IMR-90 (cell line): Measurements from ENCODE around the gene IL17A. TPM values are rescaled to one million over a fixed set of nuclear protein-coding genes. Genes with fewer than 3 reads are reported as not detected.

ENCODE experiments used
- ATAC-seq: fragments of 200-7000 bp; cut with Tn5 transposase; 2 replicates; pipeline ENCODE4 v1.9.1; 2020; ENCODE audit warnings: low read depth, mild to moderate bottlenecking, moderate library complexity
- Bru-seq: library from RNA; stranded (reverse); fragments of 400-500 nt; gene quantifications from one replicate; lab custom pipeline; 2021; lab: Mats Ljungman, UMichigan
- BruChase-seq, 2 experiments: library from RNA; stranded (reverse); fragments of 400-500 nt; gene quantifications; one replicate each; lab custom pipeline; 2021; lab: Mats Ljungman, UMichigan
- BruUV-seq: library from RNA; stranded (reverse); fragments of 400-500 nt; replicated peaks from 2 replicates; lab custom pipeline; 2021; lab: Mats Ljungman, UMichigan
- CTCF ChIA-PET: fragments of 300-600 bp; formaldehyde crosslinking; extraction: SDS; loops from one replicate; lab custom pipeline; 2021; ENCODE audit warnings: antibody characterized with exemption; lab: Yijun Ruan, JAX
- POLR2A ChIA-PET: fragments of 300-600 bp; sonication (Branson Sonifier 250); formaldehyde crosslinking; loops from one replicate; lab custom pipeline; 2022; ENCODE audit warnings: antibody characterized with exemption; ENCODE audit not compliant: unreplicated experiment; lab: Charles Lee
- DNase-seq: peaks from one replicate; pipeline ENCODE4 v3.0.0; 2013
- H2AFZ ChIP-seq: replicated peaks from 2 replicates; pipeline ENCODE3; 2013; ENCODE audit warnings: low read length, mild to moderate bottlenecking; ENCODE audit not compliant: poor library complexity
- H2AK5ac ChIP-seq: 2 replicates; pipeline ENCODE4 v1.6.1; 2013; ENCODE audit warnings: low read depth, low read length, inconsistent platforms
- H2AK9ac ChIP-seq: replicated peaks from 2 replicates; pipeline ENCODE3; 2013; ENCODE audit warnings: mild to moderate bottlenecking, low read depth, low read length, moderate library complexity; ENCODE audit not compliant: poor library complexity
- H2BK120ac ChIP-seq: 2 replicates; pipeline ENCODE4 v1.6.1; 2013; ENCODE audit warnings: low read depth, low read length, inconsistent platforms
- H2BK15ac ChIP-seq: 3 replicates; pipeline ENCODE4 v1.6.1; 2013; ENCODE audit warnings: low read depth, low read length, inconsistent platforms
- H2BK20ac ChIP-seq: 2 replicates; pipeline ENCODE4 v1.6.1; 2013; ENCODE audit warnings: low read depth, mild to moderate bottlenecking, inconsistent platforms, low read length, moderate library complexity
- H2BK5ac ChIP-seq: 2 replicates; pipeline ENCODE4 v1.6.1; 2013; ENCODE audit warnings: mild to moderate bottlenecking, low read depth, low read length, inconsistent platforms; ENCODE audit not compliant: poor library complexity, severe bottlenecking
- H3K14ac ChIP-seq: replicated peaks from 2 replicates; pipeline ENCODE4 v1.6.1; 2013; ENCODE audit warnings: low read depth, low read length, inconsistent platforms
- H3K18ac ChIP-seq: 2 replicates; pipeline ENCODE4 v1.6.1; 2013; ENCODE audit warnings: low read depth, low read length, control low read depth
- H3K23ac ChIP-seq: 2 replicates; pipeline ENCODE4 v1.6.1; 2013; ENCODE audit warnings: low read depth, low read length, inconsistent platforms
- H3K27ac ChIP-seq: 2 replicates; pipeline ENCODE4 v1.5.1; 2013; ENCODE audit warnings: mild to moderate bottlenecking, control low read depth, low read length; ENCODE audit not compliant: insufficient read depth
- H3K27me3 ChIP-seq: 2 replicates; pipeline ENCODE4 v1.6.1; 2013; ENCODE audit warnings: low read length; ENCODE audit not compliant: control insufficient read depth, insufficient read depth
- H3K36me3 ChIP-seq: 2 replicates; pipeline ENCODE4 v1.6.1; 2013; ENCODE audit warnings: low read length, mixed read lengths; ENCODE audit not compliant: control insufficient read depth, insufficient read depth
- H3K4ac ChIP-seq: 2 replicates; pipeline ENCODE4 v1.6.1; 2013; ENCODE audit warnings: low read depth, low read length, inconsistent platforms
- H3K4me1 ChIP-seq: 2 replicates; pipeline ENCODE4 v1.6.1; 2013; ENCODE audit warnings: low read length, mixed read lengths; ENCODE audit not compliant: control insufficient read depth, insufficient read depth
- H3K4me2 ChIP-seq: 2 replicates; pipeline ENCODE4 v1.6.1; 2013; ENCODE audit warnings: low read depth, mild to moderate bottlenecking, control low read depth, low read length, moderate library complexity
- H3K4me3 ChIP-seq: 2 replicates; pipeline ENCODE4 v1.5.1; 2013; ENCODE audit warnings: low read depth, mild to moderate bottlenecking, control low read depth, low read length, moderate library complexity; ENCODE audit not compliant: insufficient read depth
- H3K56ac ChIP-seq: 2 replicates; pipeline ENCODE4 v1.6.1; 2013; ENCODE audit warnings: low read length, inconsistent platforms; ENCODE audit not compliant: insufficient read depth; ENCODE audit errors: extremely low read depth
- H3K79me1 ChIP-seq, 2 experiments: 2 replicates each; pipeline ENCODE4 v1.6.1; 2013; ENCODE audit warnings: low read length in 2 of 2, inconsistent platforms in 1 of 2, low read depth in 1 of 2
- H3K9ac ChIP-seq: 2 replicates; pipeline ENCODE4 v1.6.1; 2013; ENCODE audit warnings: low read depth, low read length, control low read depth
- H3K9me1 ChIP-seq: 2 replicates; pipeline ENCODE4 v1.6.1; 2013; ENCODE audit warnings: low read length, inconsistent platforms; ENCODE audit not compliant: insufficient read depth
- H3K9me3 ChIP-seq: 2 replicates; pipeline ENCODE4 v1.6.1; 2013; ENCODE audit warnings: low read length; ENCODE audit not compliant: control insufficient read depth, insufficient read depth
- H4K20me1 ChIP-seq: 2 replicates; pipeline ENCODE4 v1.6.1; 2013; ENCODE audit warnings: low read length, inconsistent platforms; ENCODE audit not compliant: insufficient read depth
- H4K5ac ChIP-seq: 2 replicates; pipeline ENCODE4 v1.6.1; 2013; ENCODE audit warnings: mild to moderate bottlenecking, low read depth, low read length, control low read depth
- H4K8ac ChIP-seq, 2 experiments: 2 replicates each; pipeline ENCODE4 v1.6.1; 2013; ENCODE audit warnings: low read depth in 2 of 2, low read length in 2 of 2, control low read depth in 1 of 2, inconsistent platforms in 1 of 2
- H4K91ac ChIP-seq: 2 replicates; pipeline ENCODE4 v1.6.1; 2013; ENCODE audit warnings: low read depth, low read length, inconsistent platforms; ENCODE audit not compliant: insufficient read depth
- BHLHE40 ChIP-seq: fragments of 150-350 bp; IDR thresholded peaks from 2 replicates; pipeline ENCODE4 v1.6.1; 2016; ENCODE audit warnings: mild to moderate bottlenecking, low read depth, low read length
- CEBPB ChIP-seq: IDR thresholded peaks from 2 replicates; pipeline ENCODE4 v1.6.1; 2012; ENCODE audit warnings: low read depth, low read length, improper control_type of control experiment
- MAFK ChIP-seq: IDR thresholded peaks from 2 replicates; pipeline ENCODE4 v1.6.1; 2012; ENCODE audit warnings: low read depth, low read length, improper control_type of control experiment
- MAZ ChIP-seq: IDR thresholded peaks from 2 replicates; pipeline ENCODE4 v1.6.1; 2012; ENCODE audit warnings: low read depth, mild to moderate bottlenecking, low read length, improper control_type of control experiment, moderate library complexity, borderline replicate concordance
- MXI1 ChIP-seq: IDR thresholded peaks from 2 replicates; pipeline ENCODE4 v1.6.1; 2012; ENCODE audit warnings: low read depth, mild to moderate bottlenecking, low read length, moderate library complexity, borderline replicate concordance
- POLR2A ChIP-seq: IDR thresholded peaks from 2 replicates; pipeline ENCODE4 v1.6.1; 2012; ENCODE audit warnings: mild to moderate bottlenecking, low read depth, low read length
- RAD21 ChIP-seq: IDR thresholded peaks from 2 replicates; pipeline ENCODE4 v1.6.1; 2012; ENCODE audit warnings: low read length, improper control_type of control experiment
- WGBS, 2 experiments: methylation state at CpG; one replicate each; pipeline versions ENCODE4 v1.1.5 to v1.1.7; 2013; ENCODE audit warnings: missing lambda C conversion rate in 2 of 2; ENCODE audit not compliant: insufficient read length in 1 of 2; ENCODE audit errors: extremely low coverage in 2 of 2; 5-methylcytosine and 5-hydroxymethylcytosine counted together
- dilution Hi-C: fragments of 300-500 bp; cut with HindIII; formaldehyde crosslinking; loops from one replicate; pipeline ENCODE4 v1.14.3; 2018; ENCODE audit warnings: low sequenced_read_pairs; ENCODE audit not compliant: unreplicated experiment
- in situ Hi-C: fragments of 300-500 bp; cut with MboI; formaldehyde crosslinking; loops from 3 replicates; pipeline ENCODE4 v1.14.3; 2019; ENCODE audit warnings: low sequenced_read_pairs, inconsistent platforms, mixed read lengths
- intact Hi-C: fragments of 100-400 bp; cut with micrococcal nuclease; formaldehyde crosslinking; loops from 2 replicates; pipeline ENCODE4 v1.10.0; 2022
- long read RNA-seq: library from polyadenylated mRNA; unstranded; transcript quantifications from one replicate; pipeline ENCODE4 v2.0.0, GENCODE V29; 2021; ENCODE audit not compliant: unreplicated experiment
- polyA plus RNA-seq, 3 experiments: library from polyadenylated mRNA; depleted of rRNA; stranded (reverse); fragments of >200 nt; gene quantifications; 2 replicates each; pipeline ENCODE4 v1.2.3, GENCODE V29; 2012; ENCODE audit warnings: low replicate concordance in 1 of 3
- total RNA-seq: library from RNA; depleted of rRNA; stranded (reverse); fragments of >200 nt; gene quantifications from 2 replicates; pipeline ENCODE4 v1.2.3, GENCODE V29; 2012; rRNA removed
- TF ChIP-seq, protein P1 (sequence below): conservative IDR thresholded peaks from 2 replicates; pipeline ENCODE4 v1.5.1; 2012; ENCODE audit warnings: mild to moderate bottlenecking, low read depth, low read length, improper control_type of control experiment
- TF ChIP-seq, protein P2 (sequence below): fragments of 150-350 bp; IDR thresholded peaks from 2 replicates; pipeline ENCODE4 v1.6.1; 2017; ENCODE audit warnings: mild to moderate bottlenecking, antibody characterized with exemption, low read length, low read depth

The IL17A gene
- total RNA-seq = not detected in 2 replicates
- not detected in 2 replicates for polyA plus RNA-seq (2012; rRNA removed)
- polyA plus RNA-seq (2012; cell fraction: cytosol; rRNA removed) = not detected in 2 replicates
- polyA plus RNA-seq (2012; cell fraction: nucleus; rRNA removed; ENCODE audit: low replicate concordance) = not detected in 2 replicates
- Bru-seq, nascent RNA = not detected
- not detected for BruChase-seq, experiment 1, labeled RNA remaining after a 6-hour chase
- not detected for BruChase-seq, experiment 2, labeled RNA remaining after a 2-hour chase
- long read RNA-seq = 0 reads

DNA sequence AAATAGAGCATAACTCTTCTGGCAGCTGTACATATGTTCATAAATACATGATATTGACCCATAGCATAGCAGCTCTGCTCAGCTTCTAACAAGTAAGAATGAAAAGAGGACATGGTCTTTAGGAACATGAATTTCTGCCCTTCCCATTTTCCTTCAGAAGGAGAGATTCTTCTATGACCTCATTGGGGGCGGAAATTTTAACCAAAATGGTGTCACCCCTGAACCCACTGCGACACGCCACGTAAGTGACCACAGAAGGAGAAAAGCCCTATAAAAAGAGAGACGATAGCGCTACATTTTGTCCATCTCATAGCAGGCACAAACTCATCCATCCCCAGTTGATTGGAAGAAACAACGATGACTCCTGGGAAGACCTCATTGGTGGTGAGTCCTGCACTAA, at the start of gene IL17A:
IL17A (plus strand) TSS at position 301 of the 400 bp plus-strand sequence; CDS start at position 358, 57 bp downstream.
- Histone ChIP-seq H3K4me1 (no peaks in the 10 kb centered on the region), H3K14ac (no peak within 1 kb of the TSS), H2BK20ac (no peak within 1 kb of the TSS), H2AK9ac (no peak within 1 kb of the TSS), H3K36me3 (no peaks in the 10 kb centered on the region), H2BK15ac (no peak within 1 kb of the TSS), H4K91ac (no peak within 1 kb of the TSS), H4K8ac (no peak within 1 kb of the TSS), H2BK5ac (no peak within 1 kb of the TSS), H3K9me1 (no peaks in the 10 kb centered on the region), H4K5ac (no peak within 1 kb of the TSS), H3K4me2 (no peak within 1 kb of the TSS), H3K27ac (no peak within 1 kb of the TSS), H3K23ac (no peak within 1 kb of the TSS), H3K4me3 (no peak within 1 kb of the TSS), H3K4ac (no peak within 1 kb of the TSS), H2AK5ac (no peak within 1 kb of the TSS), H2AFZ (no peak within 1 kb of the TSS), H3K9ac (no peak within 1 kb of the TSS), H3K18ac (no peak within 1 kb of the TSS), H3K9me3 (no peaks in the 10 kb centered on the region), H3K79me1 (no peaks in the 10 kb centered on the region), H3K27me3 (peaks cover 3% of the 10 kb centered on the region; the same call in 1 of the 2 replicates), H2BK120ac (no peak within 1 kb of the TSS), H3K56ac (no peak within 1 kb of the TSS), H4K20me1 (no peaks in the 10 kb centered on the region)
- POLR2A ChIA-PET = no interaction called here
- WGBS, 2 experiments = 40% methylated on average over 1 of the region's 7 CpGs; no CpG with 5 or more reads in 1 of the 2 experiments
- ATAC-seq (no peak), DNase-seq (no peak)
- in situ Hi-C loops (no loop called here), dilution Hi-C loops (no loop called here), intact Hi-C loops (no loop called here)
- CTCF ChIA-PET = no interaction called here
- TF ChIP-seq, protein P1, sequence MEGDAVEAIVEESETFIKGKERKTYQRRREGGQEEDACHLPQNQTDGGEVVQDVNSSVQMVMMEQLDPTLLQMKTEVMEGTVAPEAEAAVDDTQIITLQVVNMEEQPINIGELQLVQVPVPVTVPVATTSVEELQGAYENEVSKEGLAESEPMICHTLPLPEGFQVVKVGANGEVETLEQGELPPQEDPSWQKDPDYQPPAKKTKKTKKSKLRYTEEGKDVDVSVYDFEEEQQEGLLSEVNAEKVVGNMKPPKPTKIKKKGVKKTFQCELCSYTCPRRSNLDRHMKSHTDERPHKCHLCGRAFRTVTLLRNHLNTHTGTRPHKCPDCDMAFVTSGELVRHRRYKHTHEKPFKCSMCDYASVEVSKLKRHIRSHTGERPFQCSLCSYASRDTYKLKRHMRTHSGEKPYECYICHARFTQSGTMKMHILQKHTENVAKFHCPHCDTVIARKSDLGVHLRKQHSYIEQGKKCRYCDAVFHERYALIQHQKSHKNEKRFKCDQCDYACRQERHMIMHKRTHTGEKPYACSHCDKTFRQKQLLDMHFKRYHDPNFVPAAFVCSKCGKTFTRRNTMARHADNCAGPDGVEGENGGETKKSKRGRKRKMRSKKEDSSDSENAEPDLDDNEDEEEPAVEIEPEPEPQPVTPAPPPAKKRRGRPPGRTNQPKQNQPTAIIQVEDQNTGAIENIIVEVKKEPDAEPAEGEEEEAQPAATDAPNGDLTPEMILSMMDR = no peak
- TF ChIP-seq CEBPB = no peak
- TF ChIP-seq MAZ = no peak
- TF ChIP-seq MXI1 = no peak
- TF ChIP-seq, protein P2, sequence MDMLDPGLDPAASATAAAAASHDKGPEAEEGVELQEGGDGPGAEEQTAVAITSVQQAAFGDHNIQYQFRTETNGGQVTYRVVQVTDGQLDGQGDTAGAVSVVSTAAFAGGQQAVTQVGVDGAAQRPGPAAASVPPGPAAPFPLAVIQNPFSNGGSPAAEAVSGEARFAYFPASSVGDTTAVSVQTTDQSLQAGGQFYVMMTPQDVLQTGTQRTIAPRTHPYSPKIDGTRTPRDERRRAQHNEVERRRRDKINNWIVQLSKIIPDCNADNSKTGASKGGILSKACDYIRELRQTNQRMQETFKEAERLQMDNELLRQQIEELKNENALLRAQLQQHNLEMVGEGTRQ = no peak
- TF ChIP-seq MAFK = no peak
- no peak for TF ChIP-seq RAD21
- TF ChIP-seq BHLHE40 = no peak
- TF ChIP-seq POLR2A = no peak
- no TSS peak for BruUV-seq
